ENCODE data around the gene FMO2. TPM values are rescaled to one million over a fixed set of nuclear protein-coding genes. Genes with fewer than 3 reads are reported as not detected.

Gene FMO2
- total RNA-seq, 4 donors from 2014 or later = 1.9 to 74.4 (median 29.4) TPM

GRCh38 chr1:171160211-171160610 lies 24.9 kb upstream of the FMO2 start:
- TF ChIP-seq CTCF (IDR thresholded peaks at IDR 0.05) (no peak), POLR2A (IDR thresholded peaks at IDR 0.05) (no peak)
- H3K4me1 ChIP-seq = no peaks in the 10 kb centered on the region
- DNase-seq = no peak
- H3K27me3 ChIP-seq = no peaks in the 10 kb centered on the region
- intact Hi-C loops (cut with DNase I; ENCODE audit: low total_unique reads) = no loop called here
- H3K36me3 ChIP-seq = no peaks in the 10 kb centered on the region
- H3K27ac ChIP-seq = peak overlapping the region in 1 of 2 donors; percentile 49
- H3K9me3 ChIP-seq = no peaks in the 10 kb centered on the region
- no peak overlapping the region for H3K4me3 ChIP-seq

- Histone ChIP-seq H3K9me3 (no peaks in the 10 kb centered on the region), H3K27ac (peak overlapping the region in 1 of 2 donors; percentile 49), H3K4me3 (no peak overlapping the region), H3K27me3 (no peaks in the 10 kb centered on the region), H3K4me1 (no peaks in the 10 kb centered on the region), H3K36me3 (no peaks in the 10 kb centered on the region)
- TF ChIP-seq CTCF (IDR thresholded peaks at IDR 0.05) = no peak
- TF ChIP-seq POLR2A (IDR thresholded peaks at IDR 0.05) = no peak
- no peak for DNase-seq
- intact Hi-C loops (cut with DNase I; ENCODE audit: low total_unique reads) = no loop called here
Observed at GRCh38 chr1:171160639-171161354, 24.3 kb upstream of the FMO2 start.

GRCh38 chr1:171161431-171161830 lies 23.7 kb upstream of the FMO2 start:
- H3K4me1 ChIP-seq = no peaks in the 10 kb centered on the region
- intact Hi-C loops (cut with DNase I; ENCODE audit: low total_unique reads) = no loop called here
- no peaks in the 10 kb centered on the region for H3K36me3 ChIP-seq
- no peak for DNase-seq
- no peak overlapping the region for H3K27ac ChIP-seq
- H3K27me3 ChIP-seq = no peaks in the 10 kb centered on the region
- no peaks in the 10 kb centered on the region for H3K9me3 ChIP-seq
- H3K4me3 ChIP-seq = no peak overlapping the region
- TF ChIP-seq POLR2A (IDR thresholded peaks at IDR 0.05) (no peak), CTCF (IDR thresholded peaks at IDR 0.05) (no peak)

- Histone ChIP-seq H3K4me1 (no peaks in the 10 kb centered on the region), H3K27ac (no peak overlapping the region), H3K4me3 (no peak overlapping the region), H3K36me3 (no peaks in the 10 kb centered on the region), H3K9me3 (no peaks in the 10 kb centered on the region), H3K27me3 (no peaks in the 10 kb centered on the region)
- TF ChIP-seq POLR2A (IDR thresholded peaks at IDR 0.05) (no peak), CTCF (IDR thresholded peaks at IDR 0.05) (no peak)
- DNase-seq = no peak
- intact Hi-C loops (cut with DNase I; ENCODE audit: low total_unique reads) = no loop called here
Observed at GRCh38 chr1:171166361-171166760, 18.7 kb upstream of the FMO2 start.

- DNase-seq = no peak
- TF ChIP-seq CTCF (IDR thresholded peaks at IDR 0.05) = no peak
- TF ChIP-seq POLR2A (IDR thresholded peaks at IDR 0.05) = no peak
- no peak overlapping the region for H3K27ac ChIP-seq
- no peak overlapping the region for H3K4me3 ChIP-seq
- no peaks in the 10 kb centered on the region for H3K36me3 ChIP-seq
- H3K27me3 ChIP-seq = no peaks in the 10 kb centered on the region
- H3K4me1 ChIP-seq = no peaks in the 10 kb centered on the region
- intact Hi-C loops (cut with DNase I; ENCODE audit: low total_unique reads) = no loop called here
- H3K9me3 ChIP-seq = no peaks in the 10 kb centered on the region
Observed at GRCh38 chr1:171167785-171168184, 17.3 kb upstream of the FMO2 start.
